ENCODE data around the gene PARD3. TPM values are rescaled to one million over a fixed set of nuclear protein-coding genes. Genes with fewer than 3 reads are reported as not detected.

The PARD3 gene
- total RNA-seq, 3 donors from 2014 or later (not counting 1 experiment from before 2014, with no cell fraction given), result 0.14 to 0.49 (median 0.38) TPM

DNA sequence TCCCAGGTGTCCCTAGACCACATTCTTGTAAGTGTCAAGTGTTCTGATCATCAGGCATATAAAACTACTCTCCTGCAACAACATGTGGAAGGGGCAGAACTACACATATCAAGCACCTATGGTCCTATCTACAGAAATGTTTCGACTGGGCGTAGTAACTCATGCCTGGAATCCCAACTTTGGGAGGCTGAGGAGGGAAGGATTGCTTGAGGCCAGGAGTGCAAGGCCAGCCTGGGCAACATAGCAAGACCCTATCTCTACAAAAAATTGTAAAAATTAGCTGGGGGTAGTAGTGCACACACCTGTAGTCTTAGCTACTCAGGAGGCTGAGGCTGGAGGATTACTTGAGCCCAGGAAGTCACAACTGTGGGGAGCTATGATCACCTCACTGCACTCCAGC, 244.2 kb downstream of the PARD3 start:
- Mint-ChIP-seq H3K4me1 (no peaks in the 10 kb centered on the region), H3K27ac (no peak overlapping the region), H3K9me3 (no peaks in the 10 kb centered on the region), H3K4me3 (no peak overlapping the region), H3K36me3 (no peaks in the 10 kb centered on the region), H3K27me3 (ENCODE audit: low read depth in 2 of 2) (peaks cover 2 to 12% of the 10 kb centered on the region in 2 donors)
- ATAC-seq (no peak), DNase-seq (no peak)
- intact Hi-C loops (cut with micrococcal nuclease), result no loop called here
- H3K4me1 ChIP-seq (ENCODE audit: control insufficient read depth, insufficient read depth, low read length), result no peaks in the 10 kb centered on the region
- no peak overlapping the region for H3K4me3 ChIP-seq (ENCODE audit: low read length)
- no peaks in the 10 kb centered on the region for H3K9me3 ChIP-seq (ENCODE audit: control insufficient read depth, insufficient read depth, low read length)
- H3K36me3 ChIP-seq (ENCODE audit: control insufficient read depth, insufficient read depth, low read length), result no peaks in the 10 kb centered on the region
- TF ChIP-seq, protein P1, sequence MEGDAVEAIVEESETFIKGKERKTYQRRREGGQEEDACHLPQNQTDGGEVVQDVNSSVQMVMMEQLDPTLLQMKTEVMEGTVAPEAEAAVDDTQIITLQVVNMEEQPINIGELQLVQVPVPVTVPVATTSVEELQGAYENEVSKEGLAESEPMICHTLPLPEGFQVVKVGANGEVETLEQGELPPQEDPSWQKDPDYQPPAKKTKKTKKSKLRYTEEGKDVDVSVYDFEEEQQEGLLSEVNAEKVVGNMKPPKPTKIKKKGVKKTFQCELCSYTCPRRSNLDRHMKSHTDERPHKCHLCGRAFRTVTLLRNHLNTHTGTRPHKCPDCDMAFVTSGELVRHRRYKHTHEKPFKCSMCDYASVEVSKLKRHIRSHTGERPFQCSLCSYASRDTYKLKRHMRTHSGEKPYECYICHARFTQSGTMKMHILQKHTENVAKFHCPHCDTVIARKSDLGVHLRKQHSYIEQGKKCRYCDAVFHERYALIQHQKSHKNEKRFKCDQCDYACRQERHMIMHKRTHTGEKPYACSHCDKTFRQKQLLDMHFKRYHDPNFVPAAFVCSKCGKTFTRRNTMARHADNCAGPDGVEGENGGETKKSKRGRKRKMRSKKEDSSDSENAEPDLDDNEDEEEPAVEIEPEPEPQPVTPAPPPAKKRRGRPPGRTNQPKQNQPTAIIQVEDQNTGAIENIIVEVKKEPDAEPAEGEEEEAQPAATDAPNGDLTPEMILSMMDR (IDR thresholded peaks at IDR 0.05), result no peak
- no CpG with 5 or more reads among the region's 2 CpGs for WGBS (ENCODE audit: insufficient coverage)
- H3K27ac ChIP-seq (ENCODE audit: low read length), result no peak overlapping the region
- no peaks in the 10 kb centered on the region for H3K27me3 ChIP-seq (ENCODE audit: control insufficient read depth, insufficient read depth, low read length)

DNA sequence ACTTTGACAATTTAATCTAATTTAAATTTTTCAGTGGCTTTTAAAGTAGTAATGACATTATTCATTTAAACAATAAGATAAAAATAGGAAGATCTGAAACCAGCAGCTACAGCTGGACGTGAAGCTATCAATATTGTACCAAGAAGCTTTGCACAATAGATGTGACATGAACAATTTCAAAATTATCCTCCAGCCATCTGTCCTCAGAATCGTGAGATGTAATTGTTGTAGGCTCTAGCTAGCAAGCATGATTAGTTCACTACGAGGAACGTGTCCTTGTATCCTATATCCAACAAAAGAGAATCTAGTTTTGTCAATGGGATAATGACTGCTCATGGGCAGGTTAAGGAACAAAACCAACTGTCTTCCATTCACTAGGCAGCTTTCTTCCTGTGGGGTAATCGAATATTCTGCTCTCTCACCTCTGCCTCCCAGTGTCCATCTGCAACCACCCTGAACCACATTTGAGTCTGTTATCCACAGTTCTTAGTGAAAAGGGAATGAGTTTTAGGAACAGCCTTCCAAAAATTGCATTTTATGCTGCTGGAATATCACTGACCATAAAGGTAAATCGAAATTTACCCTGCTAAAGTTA, 247.3 kb downstream of the PARD3 start:
- Histone ChIP-seq H3K9me3 (ENCODE audit: control insufficient read depth, insufficient read depth, low read length) (no peaks in the 10 kb centered on the region), H3K27ac (ENCODE audit: low read length) (no peak overlapping the region), H3K4me3 (ENCODE audit: low read length) (no peak overlapping the region), H3K27me3 (ENCODE audit: control insufficient read depth, insufficient read depth, low read length) (no peaks in the 10 kb centered on the region), H3K4me1 (ENCODE audit: control insufficient read depth, insufficient read depth, low read length) (no peaks in the 10 kb centered on the region), H3K36me3 (ENCODE audit: control insufficient read depth, insufficient read depth, low read length) (no peaks in the 10 kb centered on the region)
- peaks cover 2 to 12% of the 10 kb centered on the region in 2 donors for H3K27me3 Mint-ChIP-seq (ENCODE audit: low read depth in 2 of 2)
- H3K9me3 Mint-ChIP-seq, result no peaks in the 10 kb centered on the region
- H3K27ac Mint-ChIP-seq, result no peak overlapping the region
- intact Hi-C loops (cut with micrococcal nuclease), result no loop called here
- no peak for ATAC-seq
- no peak for DNase-seq
- TF ChIP-seq, protein P1 (IDR thresholded peaks at IDR 0.05), result no peak
- H3K36me3 Mint-ChIP-seq, result no peaks in the 10 kb centered on the region
- H3K4me1 Mint-ChIP-seq, result no peaks in the 10 kb centered on the region
- WGBS (ENCODE audit: insufficient coverage), result 80% methylated on average over 5 of the region's 6 CpGs
- no peak overlapping the region for H3K4me3 Mint-ChIP-seq

DNA sequence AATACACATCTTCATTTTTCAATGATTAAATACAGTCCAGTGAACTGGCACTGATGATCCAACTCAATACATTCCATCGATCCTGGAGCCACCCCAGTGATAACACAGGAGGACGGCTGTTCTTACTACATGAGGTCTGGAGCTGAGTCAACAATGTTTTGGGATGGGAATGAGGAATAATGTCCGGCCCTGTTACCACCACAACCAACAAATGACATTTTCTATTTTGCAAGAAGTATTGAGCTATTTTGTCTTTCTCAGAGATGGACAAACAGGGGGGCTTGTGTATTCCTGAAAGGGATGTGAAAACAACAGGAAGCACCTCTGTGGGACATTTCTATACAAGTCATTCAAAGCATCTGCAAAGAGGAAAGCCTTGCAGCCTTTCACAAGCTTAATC, 249.2 kb downstream of the PARD3 start:
- no peaks in the 10 kb centered on the region for H3K9me3 Mint-ChIP-seq
- ATAC-seq (no peak), DNase-seq (no peak)
- H3K4me3 Mint-ChIP-seq, result no peak overlapping the region
- no peak overlapping the region for H3K4me3 ChIP-seq (ENCODE audit: low read length)
- H3K36me3 Mint-ChIP-seq, result no peaks in the 10 kb centered on the region
- peaks cover 2 to 12% of the 10 kb centered on the region in 2 donors for H3K27me3 Mint-ChIP-seq (ENCODE audit: low read depth in 2 of 2)
- no peaks in the 10 kb centered on the region for H3K27me3 ChIP-seq (ENCODE audit: control insufficient read depth, insufficient read depth, low read length)
- intact Hi-C loops (cut with micrococcal nuclease), result no loop called here
- no peaks in the 10 kb centered on the region for H3K4me1 ChIP-seq (ENCODE audit: control insufficient read depth, insufficient read depth, low read length)
- H3K36me3 ChIP-seq (ENCODE audit: control insufficient read depth, insufficient read depth, low read length), result no peaks in the 10 kb centered on the region
- H3K27ac Mint-ChIP-seq, result no peak overlapping the region
- no peaks in the 10 kb centered on the region for H3K4me1 Mint-ChIP-seq
- H3K27ac ChIP-seq (ENCODE audit: low read length), result no peak overlapping the region
- no CpG with 5 or more reads among the region's 3 CpGs for WGBS (ENCODE audit: insufficient coverage)
- H3K9me3 ChIP-seq (ENCODE audit: control insufficient read depth, insufficient read depth, low read length), result no peaks in the 10 kb centered on the region
- TF ChIP-seq, protein P1 (IDR thresholded peaks at IDR 0.05), result no peak

DNA sequence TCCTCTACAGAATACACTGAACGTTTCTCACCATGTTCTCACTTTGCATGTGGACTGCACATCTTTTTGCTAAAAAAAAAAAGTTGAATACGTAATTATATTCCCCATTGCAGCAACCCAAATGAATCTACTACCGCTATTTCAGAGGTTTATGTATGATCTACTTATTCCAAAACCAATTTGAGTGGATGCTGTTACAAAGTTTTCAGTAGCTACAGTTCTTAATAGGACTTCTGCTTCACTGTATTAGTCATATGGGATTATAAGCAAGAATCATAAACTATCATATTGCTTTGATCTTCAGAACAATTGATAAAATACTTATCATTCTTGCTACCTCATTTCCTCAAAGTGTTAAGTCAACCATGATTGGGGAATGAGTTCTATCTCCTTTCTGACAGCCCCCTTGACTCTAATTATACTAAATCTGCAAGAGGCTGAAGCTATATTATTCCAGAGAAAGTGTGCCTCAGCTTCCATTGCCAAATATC, 257.0 kb downstream of the PARD3 start:
- ATAC-seq, result no peak
- no peak overlapping the region for H3K4me3 Mint-ChIP-seq

More for the DNA sequence above, 257.0 kb downstream of the PARD3 start:
- WGBS (ENCODE audit: insufficient coverage), result 29% methylated on average over 1 of the region's 3 CpGs
- Mint-ChIP-seq H3K4me1 (peaks cover 5 to 6% of the 10 kb centered on the region in 2 donors), H3K27me3 (ENCODE audit: low read depth in 2 of 2) (peaks cover 0 to 5% of the 10 kb centered on the region in 2 donors), H3K36me3 (no peaks in the 10 kb centered on the region), H3K9me3 (no peaks in the 10 kb centered on the region), H3K27ac (no peak overlapping the region)
- DNase-seq, result no peak
- Histone ChIP-seq H3K36me3 (ENCODE audit: control insufficient read depth, insufficient read depth, low read length) (no peaks in the 10 kb centered on the region), H3K27me3 (ENCODE audit: control insufficient read depth, insufficient read depth, low read length) (no peaks in the 10 kb centered on the region), H3K27ac (ENCODE audit: low read length) (no peak overlapping the region), H3K9me3 (ENCODE audit: control insufficient read depth, insufficient read depth, low read length) (no peaks in the 10 kb centered on the region), H3K4me3 (ENCODE audit: low read length) (no peak overlapping the region), H3K4me1 (ENCODE audit: control insufficient read depth, insufficient read depth, low read length) (no peaks in the 10 kb centered on the region)
- TF ChIP-seq, protein P1 (IDR thresholded peaks at IDR 0.05), result no peak
- intact Hi-C loops (cut with micrococcal nuclease), result no loop called here
